Ecto neural progenitor cell (in vitro differentiated cells): ENCODE data around the gene NTHL1.

Experiments
- DNase-seq: peaks from one replicate; pipeline ENCODE4 v3.0.0-alpha.2; 2018; ENCODE audit warnings: low spot score

NTHL1 gene

DNA sequence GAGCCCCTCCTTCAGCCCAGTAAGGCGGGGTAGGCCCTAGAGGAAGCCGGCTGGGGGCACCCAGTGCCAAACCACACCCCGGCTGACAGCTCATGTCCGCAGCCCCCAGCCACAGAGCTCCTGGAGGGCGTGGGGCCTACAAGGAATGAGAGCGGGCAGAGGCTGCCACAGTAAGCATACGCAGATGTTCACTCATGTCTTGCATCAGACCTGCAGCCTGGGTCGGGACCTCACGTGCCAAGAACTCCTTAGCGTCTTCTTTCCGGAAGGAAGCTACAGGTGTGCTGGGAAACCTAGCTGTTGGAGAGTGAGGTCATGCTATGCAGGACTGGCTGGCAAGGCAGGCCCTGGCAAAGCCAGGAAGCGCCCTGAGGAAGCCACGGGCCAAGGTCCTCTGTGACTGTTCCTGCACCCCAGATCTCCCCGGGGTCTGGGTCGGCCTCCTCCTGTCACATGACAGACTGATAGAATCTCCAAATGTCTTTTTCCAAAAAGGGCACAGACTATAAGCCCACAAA is 39.6 kb downstream of the NTHL1 start:
- DNase-seq: no peak

DNA sequence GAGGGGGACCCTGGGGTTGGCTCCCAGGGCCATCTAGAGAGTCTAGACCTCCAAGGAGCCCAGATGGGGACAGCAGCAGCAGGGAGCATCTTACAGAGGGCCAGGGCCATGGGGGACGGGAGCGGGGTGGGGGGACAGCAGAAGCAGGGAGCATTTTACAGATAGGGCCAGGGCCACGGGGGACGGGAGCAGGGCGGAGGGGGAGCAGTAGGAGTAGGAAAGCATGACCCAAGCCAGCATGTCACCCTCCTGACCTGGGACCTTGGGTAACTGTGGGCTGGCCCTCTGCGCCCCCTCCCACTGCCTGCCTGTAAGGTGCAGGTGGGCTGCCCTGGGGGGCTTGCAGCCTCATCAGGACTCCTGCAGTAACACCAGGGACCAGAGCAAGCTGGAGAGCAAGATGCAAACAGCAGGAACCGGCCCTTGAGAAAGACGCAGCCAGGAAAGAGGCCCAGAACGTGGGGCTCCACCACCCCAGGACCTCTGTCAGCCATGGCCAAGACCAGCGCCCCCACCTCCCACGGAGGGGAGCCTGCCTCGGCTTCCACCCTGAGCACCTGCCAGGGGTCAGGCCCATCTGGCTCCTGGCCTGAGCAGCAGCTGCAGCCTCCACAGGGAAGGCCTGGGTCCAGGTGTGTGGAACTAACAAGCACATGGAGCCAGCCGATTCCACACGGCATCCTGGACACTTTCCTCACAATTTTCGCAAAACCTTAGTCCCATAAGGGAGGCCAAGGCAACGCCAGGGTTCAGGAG is 40.4 kb downstream of the NTHL1 start:
- DNase-seq: no peak

DNA sequence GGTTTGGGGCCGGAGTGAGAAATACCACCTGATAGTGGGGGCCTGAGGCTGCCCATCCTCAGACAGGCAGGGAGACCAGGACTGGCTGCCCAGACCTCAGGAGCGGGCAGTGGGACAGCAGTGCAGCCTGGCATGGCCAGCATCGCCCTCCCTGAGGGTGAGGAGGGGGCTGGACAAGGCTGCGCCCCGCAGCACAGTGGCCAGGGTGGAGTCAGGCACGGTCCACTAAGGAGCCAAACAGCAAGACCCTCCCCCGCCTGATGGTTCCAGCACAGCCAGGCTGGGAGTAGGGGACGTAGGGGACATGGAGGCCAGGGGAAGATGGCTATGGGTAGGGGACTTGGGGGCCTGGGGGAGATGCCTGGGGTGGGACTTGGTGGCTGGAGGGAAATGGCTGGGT is 41.3 kb downstream of the NTHL1 start:
- no peak for DNase-seq

DNA sequence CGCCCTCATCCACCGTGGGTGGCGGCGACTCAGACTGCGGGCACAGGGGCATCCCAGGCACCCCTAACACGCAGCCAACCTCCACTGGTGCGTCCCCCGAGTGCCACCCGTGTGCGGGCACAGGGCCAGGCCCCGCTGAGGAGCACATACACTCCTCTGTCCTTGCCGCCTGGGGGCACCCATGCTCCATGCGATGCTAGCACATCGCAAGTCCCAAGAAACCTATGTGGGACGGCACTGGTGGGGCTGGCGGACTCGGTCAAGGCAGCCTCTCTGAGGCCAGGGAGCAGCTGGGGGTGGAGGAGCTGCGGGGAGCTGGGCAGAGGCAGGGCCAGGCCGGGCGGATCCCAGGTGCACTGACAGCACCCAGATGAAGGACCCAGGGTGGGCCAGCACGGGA is 42.0 kb downstream of the NTHL1 start:
- DNase-seq: no peak

DNA sequence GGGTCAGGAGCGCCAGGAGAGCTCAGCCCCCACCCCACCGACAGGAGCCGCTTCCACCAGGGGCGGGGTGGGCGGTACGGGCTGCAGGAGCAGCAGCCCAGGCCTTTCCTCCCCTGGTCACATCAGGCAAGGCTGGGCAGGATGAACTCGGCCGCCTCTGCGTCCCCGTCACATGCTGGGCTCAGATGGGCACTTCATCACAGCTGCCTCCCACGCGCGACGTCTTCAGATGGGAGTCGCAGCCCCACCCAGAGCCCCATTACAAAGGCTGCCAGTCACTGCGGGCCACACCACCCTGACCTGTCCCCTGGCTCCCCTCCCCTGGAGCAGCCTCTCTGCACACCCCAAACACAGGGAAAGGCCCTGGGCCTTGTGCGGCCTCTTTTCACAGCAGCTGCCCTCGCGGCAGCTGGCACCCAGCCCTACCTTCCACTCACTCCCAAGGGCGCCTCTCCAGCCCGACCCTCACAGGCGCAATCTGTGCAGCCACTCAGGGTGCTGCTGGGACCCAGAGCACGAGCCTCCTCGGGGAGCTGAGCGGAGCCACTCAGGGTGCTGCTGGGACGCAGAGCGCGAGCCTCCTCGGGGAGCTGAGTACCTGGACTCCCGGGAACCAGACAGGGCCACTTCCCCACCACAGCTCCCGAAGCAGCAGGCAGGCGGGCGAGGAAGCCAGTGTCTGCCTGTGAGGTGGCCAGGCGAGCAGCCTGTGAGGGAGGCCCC is 42.7 kb downstream of the NTHL1 start:
- no peak for DNase-seq

DNA sequence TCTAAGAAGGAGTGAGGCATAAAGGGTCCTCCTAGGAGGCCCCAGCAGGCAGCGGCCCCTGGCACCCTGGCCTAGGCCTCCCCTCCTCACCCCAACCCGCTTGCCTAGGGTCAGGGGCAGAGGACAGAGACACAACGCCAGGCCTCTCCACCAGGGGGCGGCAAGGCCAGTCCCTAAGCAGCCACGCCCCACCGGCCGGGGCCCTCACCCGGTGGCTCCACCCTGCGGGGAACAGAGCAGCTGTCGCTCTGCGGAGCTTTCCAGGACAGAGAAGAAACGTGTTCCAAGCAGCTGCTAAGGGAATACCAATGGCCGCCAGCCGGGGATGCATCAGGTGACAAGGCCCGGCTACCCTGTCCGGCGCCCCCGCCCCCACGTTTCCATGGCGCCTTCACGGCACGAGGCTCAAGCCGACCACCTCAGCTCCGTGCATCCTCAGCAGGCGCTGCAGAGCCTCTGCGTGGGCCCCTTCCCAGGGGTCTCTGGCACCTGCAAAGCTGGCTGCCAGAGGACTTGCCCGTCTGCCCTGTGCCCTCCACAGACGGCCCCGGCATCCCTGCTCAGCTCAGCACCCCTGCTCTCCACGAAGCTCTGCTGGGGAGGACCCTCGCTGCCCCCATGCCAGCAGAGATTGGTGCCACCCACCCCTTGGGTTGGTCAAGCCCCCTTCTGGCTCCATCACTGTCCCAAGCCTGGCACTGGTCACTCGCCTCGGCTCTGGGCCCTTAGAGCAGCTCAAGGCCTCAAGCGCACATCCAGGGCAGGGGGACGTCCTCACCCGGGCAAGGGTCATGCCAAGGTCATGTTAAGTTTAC is 43.6 kb downstream of the NTHL1 start:
- DNase-seq: peak; percentile 97

DNA sequence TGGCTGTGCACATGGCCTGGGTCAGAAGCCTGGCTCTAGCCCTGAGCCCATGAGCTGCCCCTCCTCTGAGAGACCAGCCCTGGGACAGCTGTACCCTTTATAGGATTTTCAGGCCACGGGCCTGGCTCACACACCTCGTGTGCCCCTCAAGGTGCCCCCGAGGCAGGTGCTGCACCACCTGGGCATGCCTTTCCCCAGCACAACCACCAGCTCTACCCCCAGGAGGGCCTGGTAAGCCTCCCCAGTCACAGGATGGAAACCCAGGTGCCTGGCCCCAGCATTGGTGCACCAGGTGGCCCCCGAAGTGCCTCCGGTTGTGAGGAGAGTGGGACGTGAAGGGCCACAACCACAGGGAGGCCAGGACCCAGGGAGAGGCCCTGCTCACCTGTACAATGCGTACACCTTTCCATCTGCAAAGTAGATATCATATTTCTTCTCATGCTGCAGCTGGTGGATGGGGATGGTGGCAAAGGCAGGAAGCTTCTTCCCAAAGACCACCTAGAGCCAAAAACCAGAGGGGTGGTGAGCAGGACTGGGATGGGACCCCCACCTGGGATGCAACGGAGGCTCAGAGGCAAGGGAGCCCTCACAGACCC is 44.3 kb downstream of the NTHL1 start:
- no peak for DNase-seq

DNA sequence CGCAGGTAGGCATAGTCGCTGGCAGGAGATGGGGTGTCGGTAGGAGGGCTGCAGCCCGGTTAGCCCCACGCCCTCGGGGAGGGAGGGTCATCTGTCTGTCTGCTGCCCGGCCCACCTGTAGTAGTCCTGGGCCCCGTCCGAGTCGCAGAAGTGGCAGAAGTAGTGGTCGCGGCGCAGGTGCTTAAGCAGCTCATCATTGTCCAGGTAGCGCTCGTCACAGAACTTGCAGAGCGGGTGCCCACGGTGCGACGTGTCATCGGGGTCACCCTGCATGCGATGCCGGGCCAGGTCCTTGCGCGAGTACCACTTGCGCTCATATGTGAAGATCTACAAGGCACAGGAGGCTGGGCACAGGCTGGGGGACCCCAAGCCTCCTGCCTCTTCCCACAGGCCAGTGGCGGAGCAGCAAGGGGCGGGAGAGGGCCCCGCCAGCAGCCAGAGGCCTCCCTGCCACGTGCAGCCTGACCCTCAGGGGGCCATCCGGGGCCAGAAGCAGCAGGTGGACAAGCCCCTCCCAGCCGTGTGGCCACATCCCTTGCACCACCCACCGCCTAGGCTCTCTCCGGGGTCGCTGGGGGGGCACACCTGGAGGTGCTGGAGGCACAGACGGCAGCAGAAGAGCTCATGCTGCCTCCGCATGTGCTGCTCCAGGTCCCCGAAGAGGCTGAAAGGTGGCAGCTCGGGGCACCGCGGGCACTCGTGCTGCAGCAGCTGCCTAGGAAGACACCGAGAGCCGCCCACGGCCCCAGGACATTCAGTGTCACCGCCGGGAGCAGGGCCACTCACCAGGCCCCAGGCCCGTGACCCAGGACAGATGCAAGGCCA is 45.0 kb downstream of the NTHL1 start:
- DNase-seq: no peak

DNA sequence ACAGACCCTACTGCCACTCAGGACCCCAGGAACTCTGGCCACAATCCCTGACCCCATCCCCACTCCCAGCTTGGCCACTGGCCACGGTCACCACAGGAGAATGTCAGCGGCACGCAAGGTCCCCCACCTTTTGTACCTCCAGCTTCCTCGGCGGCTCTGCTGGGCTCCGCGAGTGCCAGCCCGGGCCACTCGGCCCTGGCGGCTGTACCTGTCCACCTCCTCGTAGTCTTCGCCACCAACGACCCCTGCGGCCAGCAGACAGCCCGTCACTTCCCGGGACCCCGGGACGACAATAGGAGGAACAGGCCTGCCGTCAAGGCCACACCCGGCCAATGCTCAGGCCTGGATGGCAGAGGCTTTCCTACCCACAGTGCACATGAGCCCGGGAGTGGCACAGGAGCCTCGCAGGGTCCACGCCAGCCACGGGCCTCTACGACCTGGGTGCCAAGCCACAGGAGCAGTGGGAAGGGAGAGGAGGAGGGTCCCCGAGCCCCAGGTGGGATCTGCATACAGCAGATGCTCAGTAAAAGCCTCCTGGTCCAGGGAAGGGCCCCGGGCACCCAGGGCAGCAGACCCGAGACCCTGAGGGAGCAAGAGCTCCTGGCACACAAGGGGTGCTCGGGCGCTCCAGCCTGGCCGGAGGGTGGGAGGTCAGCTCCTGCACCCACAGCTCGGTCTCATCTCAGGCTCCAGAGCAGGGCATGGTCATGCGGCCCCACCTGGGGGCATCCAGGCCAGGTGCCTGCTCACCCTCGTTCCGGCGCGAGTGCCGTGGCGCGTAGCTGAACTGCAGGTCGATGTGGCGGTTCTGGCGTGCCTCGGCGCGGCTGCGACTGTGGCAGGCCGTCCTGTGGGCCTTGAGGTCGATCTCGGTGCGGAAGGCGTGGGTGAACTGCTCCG is 45.9 kb downstream of the NTHL1 start:
- no peak for DNase-seq

DNA sequence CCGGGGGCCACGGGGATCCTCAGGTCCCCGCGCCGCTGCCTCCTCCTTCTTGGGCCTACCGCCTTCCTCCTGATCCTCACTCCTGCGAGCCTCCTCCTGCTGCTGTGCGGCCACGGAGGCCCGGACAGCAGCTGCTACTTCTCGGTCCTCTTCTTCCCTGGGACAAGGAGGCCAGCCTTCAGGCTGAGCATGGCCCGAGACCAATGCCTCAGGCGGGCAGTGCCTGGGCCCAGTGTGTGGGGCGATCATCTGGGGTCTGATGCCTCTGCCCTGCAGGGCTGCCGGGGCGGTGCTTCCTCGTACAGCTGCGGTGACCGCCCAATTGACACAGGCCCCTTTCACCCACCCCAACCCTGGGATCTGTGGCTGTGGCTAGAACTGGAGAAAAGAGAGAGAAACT is 46.6 kb downstream of the NTHL1 start:
- DNase-seq: no peak

DNA sequence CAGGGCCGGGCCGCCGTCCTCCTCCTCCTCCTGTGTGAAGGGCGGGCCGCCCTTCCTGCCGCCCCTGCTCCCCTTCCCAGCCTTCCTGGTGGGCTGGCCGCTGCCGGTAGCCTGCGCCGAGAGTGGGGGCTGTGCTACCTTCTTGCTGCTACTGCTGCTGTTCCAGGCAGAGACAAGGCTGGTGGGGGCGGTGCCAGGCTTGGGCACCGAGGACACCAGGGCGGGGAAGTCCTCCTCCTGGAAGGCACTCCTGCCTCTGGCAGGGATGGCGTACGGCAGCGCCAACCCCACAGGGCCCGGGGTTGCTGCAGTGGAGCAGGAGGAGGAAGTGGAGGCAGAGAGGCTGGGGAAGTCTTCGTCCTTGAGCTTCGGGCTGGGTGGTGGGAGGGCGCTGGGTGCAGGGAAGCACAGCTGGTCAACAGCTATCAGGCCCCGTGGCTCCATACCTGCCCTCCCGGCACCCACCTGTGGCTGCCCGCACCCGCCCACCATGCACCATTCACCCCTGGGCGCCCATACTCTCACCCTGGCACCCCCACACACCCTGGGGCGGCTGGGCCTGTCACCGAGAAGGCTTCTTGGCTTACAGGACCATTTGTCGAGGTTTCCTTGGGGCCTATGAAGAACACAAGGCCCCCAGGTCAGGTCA is 47.6 kb downstream of the NTHL1 start:
- no peak for DNase-seq

DNA sequence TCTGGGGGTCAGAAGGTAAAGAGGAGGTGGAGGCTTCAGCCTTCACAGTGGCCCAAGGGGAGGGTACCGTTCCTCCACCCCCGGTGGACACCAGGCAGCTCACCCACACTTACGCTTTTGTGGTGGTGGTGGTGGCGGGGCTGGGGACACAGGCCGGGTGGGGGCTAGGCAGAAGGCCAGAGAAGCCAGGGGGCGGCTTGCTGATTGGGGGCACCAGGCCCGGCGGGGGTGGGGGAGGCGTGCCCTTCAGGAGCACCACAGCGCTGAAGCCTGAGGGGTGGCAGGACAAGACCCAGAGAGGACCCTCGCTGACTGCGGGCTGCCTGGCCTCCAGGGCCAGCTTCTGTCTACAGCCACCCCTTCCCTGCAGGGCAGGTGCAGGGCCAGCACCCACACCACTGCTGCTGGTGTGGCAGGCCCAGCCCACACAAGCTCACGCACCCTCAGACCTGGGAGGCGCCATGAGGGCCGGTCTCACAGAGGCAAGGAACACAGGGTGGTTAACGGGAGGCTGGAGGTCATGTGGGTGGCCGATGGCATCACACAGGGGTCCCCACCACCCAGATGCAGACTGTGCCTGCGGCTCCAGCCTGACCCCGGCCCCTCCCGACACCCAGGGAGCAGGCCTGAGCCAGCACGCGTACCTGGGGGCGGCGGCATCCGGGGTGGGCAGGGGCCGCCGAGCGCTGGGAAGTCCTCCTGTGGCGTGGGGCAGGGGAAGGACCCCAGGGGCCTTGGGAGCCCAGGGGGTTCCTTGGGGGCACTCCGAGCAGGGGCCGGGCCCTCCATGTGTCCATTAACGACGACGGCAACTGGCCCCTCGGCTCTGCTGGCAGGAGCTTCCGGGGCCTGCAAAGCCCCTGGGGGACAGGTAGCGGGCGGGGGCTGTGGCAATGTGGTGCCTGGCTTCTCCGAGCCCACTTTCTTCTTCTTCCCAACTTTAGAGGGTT is 48.5 kb downstream of the NTHL1 start:
- no peak for DNase-seq

DNA sequence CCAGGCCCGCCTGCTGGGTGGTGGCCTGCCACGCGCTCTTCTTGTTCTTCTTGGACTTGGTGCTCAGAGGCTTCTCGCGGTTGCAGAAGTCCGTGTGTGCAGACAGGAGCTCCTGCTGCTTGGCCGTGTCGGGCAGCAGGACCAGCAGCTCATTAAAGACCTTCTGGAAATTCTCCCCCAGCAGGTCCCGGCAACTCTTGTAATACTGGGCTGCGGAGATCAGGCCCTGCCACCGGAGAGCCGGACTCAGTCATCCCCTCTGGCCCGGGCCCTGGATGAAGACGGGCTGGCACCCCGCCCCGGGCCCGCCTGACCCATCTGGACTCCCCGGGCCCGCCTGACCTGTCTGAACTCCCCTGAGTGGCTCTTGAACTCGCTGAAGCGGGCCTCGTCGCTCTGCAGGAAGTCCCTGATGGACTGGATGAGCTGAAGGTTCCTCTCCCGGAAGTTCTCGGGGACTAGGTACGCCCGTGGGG is 49.2 kb downstream of the NTHL1 start:
- DNase-seq: no peak

DNA sequence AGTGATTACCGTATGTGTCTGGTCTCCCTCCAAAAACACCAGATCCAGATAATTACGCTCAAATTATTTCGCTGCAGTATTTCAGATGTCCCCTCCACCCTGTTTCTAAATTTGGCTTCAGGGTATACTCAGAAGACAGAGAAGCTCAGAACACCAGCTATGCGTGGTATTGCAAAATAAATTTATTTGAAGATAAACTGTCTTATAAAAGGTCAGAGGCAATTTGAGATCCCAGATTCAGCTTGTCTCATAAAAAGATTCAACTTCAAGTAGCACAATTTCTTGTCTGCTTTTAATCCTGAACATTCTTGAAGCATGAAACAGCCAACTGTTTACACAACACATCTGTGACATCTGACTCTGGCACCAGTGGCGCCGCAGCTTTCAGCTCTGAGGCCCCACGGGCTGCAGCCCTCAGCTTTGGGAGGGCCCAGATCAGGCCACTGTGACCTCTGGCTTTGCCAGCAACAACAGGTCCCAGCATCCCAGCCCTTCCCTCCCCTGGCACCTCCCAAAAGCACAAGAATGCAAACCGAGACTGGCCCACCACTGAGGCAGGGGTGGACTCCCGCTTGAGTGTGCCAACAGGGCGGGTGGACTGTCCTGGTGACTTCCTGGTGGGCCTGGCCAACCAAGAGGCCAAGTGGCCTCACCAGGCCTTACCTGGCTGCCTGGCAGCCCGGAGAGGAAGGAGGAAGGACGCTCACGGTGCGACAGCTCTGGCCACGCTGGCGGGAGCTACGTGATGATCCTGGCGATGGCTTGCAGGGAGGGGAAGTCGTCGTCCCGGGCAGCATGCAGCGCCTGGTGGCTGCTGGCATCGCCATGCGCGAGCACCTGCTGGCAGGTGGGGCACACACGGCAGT is 49.9 kb downstream of the NTHL1 start:
- no peak for DNase-seq

DNA sequence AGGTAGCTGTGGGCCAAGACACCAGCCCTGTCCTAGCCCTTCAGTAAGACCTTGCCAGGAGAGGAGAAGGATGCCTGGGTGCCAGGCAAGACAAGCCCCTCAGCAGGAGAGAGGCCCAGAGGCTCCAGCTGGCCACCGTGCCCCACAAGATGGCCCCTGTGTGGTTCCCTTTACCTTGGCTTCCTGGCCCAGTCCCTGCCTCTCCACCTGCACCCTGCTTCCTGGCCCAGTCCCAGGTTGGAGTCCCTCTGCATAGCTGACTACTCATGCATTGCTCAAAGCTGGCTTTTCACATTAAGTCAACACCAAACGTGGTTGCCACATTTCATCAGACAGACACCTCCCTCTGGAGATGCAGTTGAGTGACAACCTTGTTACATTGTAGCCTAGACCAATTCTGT is 53.9 kb downstream of the NTHL1 start:
- DNase-seq: no peak

DNA sequence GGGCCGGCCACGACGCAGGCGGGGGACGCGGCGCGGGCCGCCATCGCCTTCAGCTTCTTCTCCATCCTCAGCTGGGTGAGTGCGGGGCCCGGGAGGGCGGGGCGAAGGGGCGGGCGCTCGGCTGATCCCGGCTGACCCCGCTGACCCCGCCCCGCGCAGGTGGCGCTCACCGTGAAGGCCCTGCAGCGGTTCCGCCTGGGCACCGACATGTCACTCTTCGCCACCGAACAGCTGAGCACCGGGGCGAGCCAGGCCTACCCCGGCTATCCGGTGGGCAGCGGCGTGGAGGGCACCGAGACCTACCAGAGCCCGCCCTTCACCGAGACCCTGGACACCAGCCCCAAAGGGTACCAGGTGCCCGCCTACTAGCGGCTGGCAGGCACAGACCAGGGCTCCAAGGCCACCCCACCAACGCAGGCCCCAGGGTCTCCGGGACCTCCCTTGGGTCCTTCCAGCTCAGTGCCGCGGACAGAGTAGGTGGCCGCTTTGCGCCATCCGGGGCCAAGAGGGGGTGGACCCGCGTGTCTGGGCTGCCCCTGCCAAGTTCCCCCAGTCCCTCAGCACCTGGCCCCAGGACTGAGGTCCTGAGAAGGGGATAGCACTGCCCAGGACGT is 54.8 kb downstream of the NTHL1 start:
- no peak for DNase-seq
